Activated T-cell treated with anti-CD3 and anti-CD28 coated beads, Interleukin-2, amount 50 U/mL, for 72 hours (primary cell): Measurements from ENCODE around the gene DMWD. TPM values are rescaled to one million over a fixed set of nuclear protein-coding genes. Genes with fewer than 3 reads are reported as not detected.

Experiments
- ATAC-seq, 2 donors: fragments of 150-1000 bp; cut with Tn5 transposase; replicated peaks in 1 of 2; 2 replicates each; pipeline ENCODE4 v1.10.0; 2021; ENCODE audit warnings: moderate library complexity in 2 of 2, mild to moderate bottlenecking in 1 of 2
- DNase-seq, 2 donors: peaks; one replicate each; pipeline ENCODE4 v3.0.0; 2021 to 2022; ENCODE audit warnings: mixed read lengths in 1 of 2
- H3K27ac Mint-ChIP-seq: one replicate; pipeline ENCODE4 v1.8.0; 2022; ENCODE audit warnings: mild to moderate bottlenecking, moderate library complexity, mixed read lengths
- H3K27me3 Mint-ChIP-seq: one replicate; pipeline ENCODE4 v1.8.0; 2022; ENCODE audit warnings: low read depth, mixed read lengths
- H3K36me3 Mint-ChIP-seq, 2 donors: one replicate each; pipeline ENCODE4 v1.8.0; 2022; ENCODE audit warnings: mixed read lengths in 2 of 2, mild to moderate bottlenecking in 1 of 2; ENCODE audit not compliant: insufficient read depth in 2 of 2
- H3K4me1 Mint-ChIP-seq: one replicate; pipeline ENCODE4 v1.8.0; 2022; ENCODE audit warnings: low read depth, mixed read lengths
- H3K4me3 Mint-ChIP-seq, 2 donors: one replicate each; pipeline ENCODE4 v1.8.0; 2022; ENCODE audit warnings: mild to moderate bottlenecking in 2 of 2, mixed read lengths in 2 of 2, moderate library complexity in 2 of 2
- H3K9me3 Mint-ChIP-seq, 2 donors: one replicate each; pipeline ENCODE4 v1.8.0; 2022; ENCODE audit warnings: mixed read lengths in 2 of 2
- total RNA-seq, 2 donors: library from RNA; stranded (reverse); gene quantifications; one replicate each; pipeline ENCODE4 v1.2.3, GENCODE V29; 2022

Gene DMWD
- total RNA-seq, 2 donors from 2014 or later = 36.7 to 54.1 TPM

DNA sequence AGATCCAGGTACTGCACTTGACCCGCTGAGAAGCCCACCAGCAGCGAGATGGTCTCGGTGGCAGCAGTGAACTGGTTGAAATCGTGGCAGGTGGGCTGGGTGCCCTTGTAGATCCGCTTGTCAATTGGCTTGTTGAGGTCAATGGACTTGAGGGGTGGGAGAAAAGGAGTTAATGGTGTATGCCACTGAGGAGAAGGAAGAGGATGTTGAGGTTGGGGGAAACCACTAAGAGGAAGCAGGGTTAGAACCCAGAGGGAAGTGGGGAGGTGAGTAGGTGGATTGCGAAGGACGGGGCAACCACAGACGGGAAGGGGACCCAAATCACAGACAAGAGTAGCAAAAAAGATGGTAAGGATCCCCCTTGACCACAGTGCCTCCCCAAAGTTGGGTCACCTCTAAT is 1.7 kb downstream of the DMWD start:
- Mint-ChIP-seq H3K27ac (no peak overlapping the region), H3K4me1 (peaks cover 33% of the 10 kb centered on the region), H3K9me3 (no peaks in the 10 kb centered on the region), H3K4me3 (peak overlapping the region; percentile 87 to 93), H3K27me3 (peaks cover 23% of the 10 kb centered on the region), H3K36me3 (peaks cover 15 to 31% of the 10 kb centered on the region in 2 donors)
- ATAC-seq = no peak
- DNase-seq = peak; percentile 31 to 33

GRCh38 chr19:45789035-45789786 is 3.4 kb downstream of the DMWD start:
- DNase-seq (no peak), ATAC-seq (no peak)
- Mint-ChIP-seq H3K4me1 (peaks cover 33% of the 10 kb centered on the region), H3K36me3 (peaks cover 15 to 31% of the 10 kb centered on the region in 2 donors), H3K4me3 (no peak overlapping the region), H3K27ac (no peak overlapping the region), H3K27me3 (peaks cover 7% of the 10 kb centered on the region), H3K9me3 (no peaks in the 10 kb centered on the region)

DNA sequence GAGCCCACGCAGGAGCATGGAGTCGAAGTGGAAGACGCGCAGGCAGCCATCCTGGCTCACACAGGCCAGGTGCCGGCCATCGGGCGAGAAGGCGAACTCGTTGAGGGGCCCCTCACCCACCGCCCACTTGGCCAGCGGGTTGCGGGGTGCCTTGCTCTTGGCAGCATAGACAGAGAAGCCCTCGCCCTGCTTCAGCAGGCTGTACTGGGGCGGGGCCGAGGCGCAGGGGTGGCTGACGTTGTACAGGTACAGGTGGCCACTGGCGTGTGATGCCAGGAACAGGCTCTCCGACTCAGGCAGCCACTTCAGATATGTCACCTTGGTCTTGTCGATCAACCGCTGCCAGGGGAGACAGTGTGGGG is 6.1 kb downstream of the DMWD start:
- no peak overlapping the region for H3K4me3 Mint-ChIP-seq
- peaks cover 12 to 31% of the 10 kb centered on the region in 2 donors for H3K36me3 Mint-ChIP-seq
- no peak for ATAC-seq
- DNase-seq = no peak
- peaks cover 13% of the 10 kb centered on the region for H3K4me1 Mint-ChIP-seq
- no peaks in the 10 kb centered on the region for H3K27me3 Mint-ChIP-seq
- H3K9me3 Mint-ChIP-seq = no peaks in the 10 kb centered on the region
- H3K27ac Mint-ChIP-seq = no peak overlapping the region

DNA sequence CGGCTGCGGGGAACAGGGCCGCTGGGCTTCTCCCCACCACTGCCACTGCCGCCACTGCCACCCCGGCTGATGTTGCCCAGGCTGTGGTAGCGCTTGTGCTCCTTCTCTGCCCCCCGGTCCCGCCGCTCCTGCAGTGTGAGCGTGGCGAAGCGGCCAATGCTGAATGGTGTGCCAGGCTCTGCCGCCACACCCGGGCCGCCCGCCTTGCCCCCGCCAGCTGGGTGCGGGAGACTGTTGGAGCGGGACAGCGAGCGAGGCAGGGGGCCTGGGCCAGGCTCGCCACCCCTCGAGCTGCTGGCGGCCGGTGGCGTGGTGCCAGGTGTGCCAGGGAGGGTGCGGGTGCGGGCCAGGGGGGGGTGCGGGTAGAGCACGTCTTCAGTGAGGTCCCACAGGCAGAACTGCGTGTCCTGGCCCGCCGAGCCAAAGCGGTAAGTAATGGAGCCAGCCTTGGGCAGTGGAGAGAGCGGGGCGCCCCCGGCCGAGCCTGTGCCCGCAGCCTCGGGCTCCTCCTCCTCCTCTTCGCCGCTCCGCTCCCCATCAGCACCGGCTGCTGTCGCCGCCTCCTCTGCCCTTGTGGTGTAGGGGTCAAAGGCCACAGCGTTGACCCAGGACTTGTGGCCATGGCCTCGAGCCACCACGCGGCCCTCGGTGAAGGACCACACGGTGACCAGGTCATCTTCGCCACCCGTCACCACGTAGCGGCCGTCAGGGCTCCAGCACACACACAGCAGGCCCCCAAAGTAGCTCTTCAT is 6.7 kb downstream of the DMWD start:
- Mint-ChIP-seq H3K9me3 (no peaks in the 10 kb centered on the region), H3K36me3 (peaks cover 12 to 30% of the 10 kb centered on the region in 2 donors), H3K4me1 (peaks cover 8% of the 10 kb centered on the region), H3K27ac (no peak overlapping the region), H3K4me3 (no peak overlapping the region), H3K27me3 (peaks cover 2% of the 10 kb centered on the region)
- DNase-seq (no peak), ATAC-seq (no peak)

DNA sequence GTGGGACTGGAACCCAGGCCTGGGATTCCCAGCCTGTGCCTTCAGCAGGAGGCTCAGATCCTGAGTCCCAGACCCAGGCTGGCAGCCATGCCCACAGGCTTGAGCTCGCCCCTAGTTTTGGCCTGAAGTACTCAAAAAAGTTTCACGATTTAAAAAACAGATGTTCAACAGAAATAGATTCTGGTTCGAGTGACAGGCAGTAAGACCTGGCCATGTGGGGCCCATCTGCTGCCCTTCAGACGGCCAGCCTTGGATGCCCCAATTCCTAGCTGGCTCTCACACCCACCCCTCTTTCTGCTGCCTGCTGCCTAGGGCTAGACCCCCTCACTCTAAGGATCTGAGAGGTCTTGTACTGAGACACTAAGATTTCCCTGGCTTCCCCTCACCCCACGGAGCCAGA is 7.5 kb downstream of the DMWD start:
- Mint-ChIP-seq H3K9me3 (no peaks in the 10 kb centered on the region), H3K4me3 (no peak overlapping the region), H3K27me3 (peaks cover 11% of the 10 kb centered on the region), H3K36me3 (peaks cover 12 to 26% of the 10 kb centered on the region in 2 donors), H3K4me1 (no peaks in the 10 kb centered on the region), H3K27ac (no peak overlapping the region)
- DNase-seq = no peak
- no peak for ATAC-seq

DNA sequence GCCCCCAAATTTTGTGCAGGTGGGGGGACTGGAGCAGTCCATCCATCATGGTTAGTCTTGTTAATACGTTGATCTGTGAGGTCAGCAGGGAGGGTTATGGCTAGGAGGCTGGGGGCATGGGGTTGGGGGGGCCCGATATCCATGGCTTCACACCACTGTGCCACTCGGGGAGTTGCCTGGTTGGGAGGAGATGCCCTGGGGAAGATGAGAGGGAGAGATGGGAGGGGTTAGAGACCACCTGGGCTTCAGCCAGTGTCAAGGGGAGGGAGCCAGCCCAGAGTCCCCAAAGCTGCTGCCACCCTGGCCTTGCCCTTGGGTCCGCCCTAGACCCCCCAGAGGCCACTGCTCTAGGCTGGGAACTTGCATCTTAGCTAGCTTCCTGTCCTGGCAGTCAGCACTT is 8.5 kb downstream of the DMWD start:
- no peak overlapping the region for H3K27ac Mint-ChIP-seq
- DNase-seq (no peak), ATAC-seq (no peak)
- peaks cover 9% of the 10 kb centered on the region for H3K4me1 Mint-ChIP-seq
- H3K27me3 Mint-ChIP-seq = peaks cover 21% of the 10 kb centered on the region
- no peak overlapping the region for H3K4me3 Mint-ChIP-seq
- peaks cover 11 to 21% of the 10 kb centered on the region in 2 donors for H3K36me3 Mint-ChIP-seq
- H3K9me3 Mint-ChIP-seq = no peaks in the 10 kb centered on the region

- peaks cover 17% of the 10 kb centered on the region for H3K4me1 Mint-ChIP-seq
- DNase-seq = no peak
- no peak overlapping the region for H3K4me3 Mint-ChIP-seq
- peaks cover 24% of the 10 kb centered on the region for H3K27me3 Mint-ChIP-seq
- H3K36me3 Mint-ChIP-seq = peaks cover 7 to 12% of the 10 kb centered on the region in 2 donors
- H3K9me3 Mint-ChIP-seq = no peaks in the 10 kb centered on the region
- H3K27ac Mint-ChIP-seq = no peak overlapping the region
- no peak for ATAC-seq
These were observed 9.5 kb downstream of the DMWD start for GRCh38 chr19:45782820-45783785.

DNA sequence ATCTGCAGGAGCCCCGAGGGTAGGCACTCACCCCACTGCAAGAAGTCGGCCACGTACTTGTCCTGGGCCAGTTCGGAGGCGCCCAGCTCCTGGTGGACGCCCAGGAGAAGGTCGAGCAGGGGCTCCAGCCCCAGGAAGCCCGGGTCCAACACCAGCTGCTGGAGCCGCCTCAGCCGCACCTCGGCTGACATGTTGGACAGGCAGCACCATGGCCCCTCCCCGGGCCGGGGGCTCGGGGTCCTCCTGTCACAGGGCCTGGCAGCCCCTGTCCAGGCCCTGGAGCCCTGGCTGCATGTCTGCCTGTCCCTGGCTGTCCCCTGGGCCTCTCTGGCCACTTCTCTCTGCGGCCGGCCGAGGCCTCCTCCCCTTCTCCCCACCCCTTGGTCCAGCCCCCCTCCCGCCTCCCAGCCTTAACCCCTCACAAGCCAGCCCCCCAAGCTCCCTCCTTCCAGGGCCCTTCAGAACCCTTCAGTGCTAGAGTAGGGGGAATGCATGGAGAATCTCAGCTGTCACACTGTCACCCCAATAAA is 10.4 kb downstream of the DMWD start, which contains the start of gene DMPK:
TSS of gene DMPK (minus strand) at position 329 of the 530 bp plus-strand sequence. CDS start at position 191, 138 bp downstream.
- H3K27ac Mint-ChIP-seq = no peak within 1 kb of the TSS
- H3K27me3 Mint-ChIP-seq = peaks cover 24% of the 10 kb centered on the region
- no peak for DNase-seq
- H3K36me3 Mint-ChIP-seq = peaks cover 4 to 5% of the 10 kb centered on the region in 2 donors
- H3K4me1 Mint-ChIP-seq = peaks cover 17% of the 10 kb centered on the region
- H3K9me3 Mint-ChIP-seq = no peaks in the 10 kb centered on the region
- no peak within 1 kb of the TSS for H3K4me3 Mint-ChIP-seq
- no peak for ATAC-seq

DNA sequence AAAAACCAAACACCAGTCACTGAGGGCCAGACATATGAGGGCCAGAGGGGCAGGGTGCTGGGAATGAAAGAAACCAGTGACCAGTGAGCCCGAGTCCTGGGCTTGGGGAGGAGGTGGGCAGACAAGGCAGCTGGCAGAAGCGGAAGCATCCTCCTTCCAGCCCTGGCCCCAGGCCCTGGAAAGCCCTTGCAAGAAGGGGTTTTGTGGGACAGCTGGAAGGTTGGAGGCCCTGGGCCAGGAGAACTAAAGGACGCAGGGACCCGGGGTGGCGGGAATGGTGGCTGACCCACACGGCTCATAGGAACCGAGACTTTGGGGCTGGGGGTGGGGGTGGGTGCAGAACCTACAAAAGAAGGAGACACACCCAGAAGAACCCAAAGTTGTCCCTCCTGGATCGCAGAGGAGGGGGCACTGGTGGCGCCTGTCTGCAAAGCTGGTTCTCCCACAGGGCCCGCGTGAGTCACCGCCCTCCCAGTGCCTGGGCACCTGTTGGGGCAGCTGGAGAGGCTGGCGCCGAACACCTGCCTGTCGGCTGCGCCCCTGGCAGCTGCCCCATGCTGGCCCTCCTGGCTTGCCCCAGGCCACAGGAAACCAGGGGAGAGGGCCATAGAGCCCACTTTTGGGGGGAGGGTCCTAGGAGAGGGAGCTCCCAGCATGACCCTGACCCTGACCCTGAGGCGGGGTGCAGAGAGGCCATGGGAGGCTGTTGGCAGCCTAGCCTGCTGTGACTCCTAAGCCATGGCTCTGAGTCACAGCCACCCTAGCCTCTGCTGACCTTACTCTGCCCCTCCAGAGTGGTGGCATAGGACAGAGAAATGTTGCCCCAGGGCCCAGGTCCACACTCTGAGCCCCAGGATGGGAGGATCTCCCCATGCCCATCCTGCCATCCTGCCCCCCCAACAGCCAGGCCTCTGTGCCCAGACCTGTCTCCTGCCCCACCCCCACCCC is 11.2 kb downstream of the DMWD start:
- H3K9me3 Mint-ChIP-seq = no peaks in the 10 kb centered on the region
- H3K27ac Mint-ChIP-seq = no peak overlapping the region
- H3K27me3 Mint-ChIP-seq = peaks cover 24% of the 10 kb centered on the region
- no peak overlapping the region for H3K4me3 Mint-ChIP-seq
- DNase-seq (no peak), ATAC-seq (no peak)
- peaks cover 17% of the 10 kb centered on the region for H3K4me1 Mint-ChIP-seq
- peaks cover 4 to 7% of the 10 kb centered on the region in 2 donors for H3K36me3 Mint-ChIP-seq

DNA sequence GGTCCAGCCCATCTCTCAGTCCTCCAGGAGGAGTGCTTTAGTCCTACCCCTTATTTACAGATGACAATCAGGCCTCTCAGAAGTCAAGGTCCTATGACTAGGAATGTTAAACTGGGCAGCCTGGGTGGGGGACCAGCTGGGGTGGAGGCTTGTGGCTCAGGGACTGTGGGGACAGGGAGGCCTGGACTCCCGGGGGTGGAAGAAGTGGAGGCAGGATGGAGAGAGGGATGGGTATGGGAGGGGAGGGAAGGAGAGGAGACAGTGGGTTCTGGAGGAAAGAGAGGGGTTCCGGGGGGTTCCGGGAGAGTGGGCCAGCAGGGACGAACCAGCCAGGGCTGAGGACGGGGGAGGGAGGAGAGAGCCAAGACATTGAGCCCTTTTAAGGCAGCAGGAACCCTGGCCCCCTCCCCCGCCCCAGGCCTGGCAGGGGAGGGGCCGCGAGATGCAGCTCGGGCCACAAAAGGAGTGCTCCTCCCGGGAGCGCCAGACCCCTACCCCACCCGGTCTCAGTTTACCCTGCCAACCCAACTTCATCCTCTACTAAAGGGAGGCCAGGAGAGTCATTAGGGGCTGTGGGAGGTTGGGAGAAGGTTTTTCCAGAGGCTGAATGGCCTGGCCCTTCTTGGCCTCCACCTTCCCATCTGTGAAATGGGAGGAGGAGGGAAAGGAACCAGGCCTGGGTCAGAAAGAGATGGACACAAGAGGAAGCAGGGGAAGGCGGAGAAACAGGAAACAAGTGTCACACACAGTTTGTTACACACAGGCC is 12.0 kb downstream of the DMWD start:
- Mint-ChIP-seq H3K27me3 (peaks cover 24% of the 10 kb centered on the region), H3K4me3 (no peak overlapping the region), H3K4me1 (peaks cover 17% of the 10 kb centered on the region), H3K9me3 (no peaks in the 10 kb centered on the region), H3K36me3 (peaks cover 2 to 5% of the 10 kb centered on the region in 2 donors), H3K27ac (no peak overlapping the region)
- ATAC-seq (no peak), DNase-seq (no peak)

DNA sequence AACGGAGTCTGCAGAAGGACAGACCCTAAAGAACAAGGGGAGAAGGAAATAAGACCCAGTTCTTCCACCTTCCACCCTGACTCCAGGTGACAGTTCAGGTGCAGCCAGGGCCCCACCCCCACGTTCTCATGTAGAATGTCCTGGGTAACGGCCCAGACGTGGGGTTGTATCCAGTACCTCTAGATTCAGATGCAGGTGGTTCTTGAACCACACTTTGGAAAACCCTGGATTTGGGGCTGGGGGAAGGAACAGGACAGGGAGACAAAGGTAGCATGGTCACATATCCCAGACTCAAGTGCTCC is 12.5 kb downstream of the DMWD start:
- ATAC-seq (no peak), DNase-seq (no peak)
- Mint-ChIP-seq H3K4me1 (peaks cover 17% of the 10 kb centered on the region), H3K36me3 (peaks cover 2 to 5% of the 10 kb centered on the region in 2 donors), H3K27me3 (peaks cover 24% of the 10 kb centered on the region), H3K4me3 (no peak overlapping the region), H3K27ac (no peak overlapping the region), H3K9me3 (no peaks in the 10 kb centered on the region)
